Spinal cord (tissue), 4 donors: ENCODE measurements around the gene MAPK8IP3. TPM values are rescaled to one million over a fixed set of nuclear protein-coding genes. Genes with fewer than 3 reads are reported as not detected.

Experiments used
- polyA plus RNA-seq, 2 donors: library from polyadenylated mRNA; unstranded; fragments of 120-200 nt; gene quantifications; one replicate each; pipeline ENCODE4 v1.2.1, GENCODE V29; 2013; ENCODE audit not compliant: insufficient read length in 2 of 2
- small RNA-seq: library from RNA; depleted of rRNA; stranded (forward); fragments of <200 nt; gene quantifications from one replicate; pipeline ENCODE3, GENCODE V24; 2014; ENCODE audit warnings: low replicate concordance
- total RNA-seq, 2 donors: library from RNA; depleted of rRNA in 1 of 2; stranded (reverse); fragments of 120-200 nt in 1 of 2; fragments of >200 nt in 1 of 2; gene quantifications; one replicate each; pipeline versions ENCODE4 v1.2.3 to v1.2.4, GENCODE V29; 2013 to 2014

MAPK8IP3 gene
- total and polyA plus RNA-seq, 4 donors: 53.3 to 137 (median 92.7) TPM

Small RNA genes lying within 50 kb of the gene (small RNA-seq; reads per million reads assigned to genes)
- 0.24 reads per million, percentile 16 among the genes with 10 or more reads in this experiment for gene MIR3177

Other genes starting within 250 kb of the MAPK8IP3 start
- 10 to 100 TPM; 43.8 to 50.5 TPM for gene CLCN7, start 231.2 kb upstream of the MAPK8IP3 start, total RNA-seq
- gene CLCN7, start 231.2 kb upstream of the MAPK8IP3 start, polyA plus RNA-seq: 10 to 100 TPM; 65.7 to 75.6 TPM
- gene PTX4, start 217.3 kb upstream of the MAPK8IP3 start, total RNA-seq: under 1 TPM in 1 of 2 donors, not detected in 1; 0.11 TPM
- gene PTX4, start 217.3 kb upstream of the MAPK8IP3 start, polyA plus RNA-seq: under 1 TPM in 1 of 2 donors, not detected in 1; 0.14 TPM
- 10 to 100 TPM; 16.9 to 20.5 TPM for gene TELO2, start 212.8 kb upstream of the MAPK8IP3 start, total RNA-seq
- 10 to 100 TPM; 55.2 to 65.6 TPM for gene TELO2, start 212.8 kb upstream of the MAPK8IP3 start, polyA plus RNA-seq
- gene TMEM204, start 172.5 kb upstream of the MAPK8IP3 start, total RNA-seq: 10 to 100 TPM in 1 of 2 donors, 1 to 10 TPM in 1; 3.0 to 18.8 TPM
- 10 to 100 TPM in 1 of 2 donors, 1 to 10 TPM in 1; 8.3 to 10.2 TPM for gene TMEM204, start 172.5 kb upstream of the MAPK8IP3 start, polyA plus RNA-seq
- 10 to 100 TPM; 21.2 to 37.1 TPM for gene IFT140, start 94.1 kb upstream of the MAPK8IP3 start, total RNA-seq
- gene IFT140, start 94.1 kb upstream of the MAPK8IP3 start, polyA plus RNA-seq: 10 to 100 TPM; 32.9 to 41.6 TPM
- gene CRAMP1, start 93.8 kb upstream of the MAPK8IP3 start, total RNA-seq: 10 to 100 TPM in 1 of 2 donors, 1 to 10 TPM in 1; 7.9 to 16.4 TPM
- gene CRAMP1, start 93.8 kb upstream of the MAPK8IP3 start, polyA plus RNA-seq: 10 to 100 TPM; 19.2 to 24.4 TPM
- gene JPT2, start 27.9 kb upstream of the MAPK8IP3 start, total RNA-seq: 10 to 100 TPM; 24.4 to 45.8 TPM
- 10 to 100 TPM; 38.5 to 39.7 TPM for gene JPT2, start 27.9 kb upstream of the MAPK8IP3 start, polyA plus RNA-seq
- gene NME3, start 65.3 kb downstream of the MAPK8IP3 start, total RNA-seq: 10 to 100 TPM; 21.6 to 76.7 TPM
- gene NME3, start 65.3 kb downstream of the MAPK8IP3 start, polyA plus RNA-seq: 10 to 100 TPM; 83.2 to 86.2 TPM
- 10 to 100 TPM in 1 of 2 donors, 1 to 10 TPM in 1; 6.5 to 15.0 TPM for gene EME2, start 66.6 kb downstream of the MAPK8IP3 start, total RNA-seq
- 10 to 100 TPM; 17.8 to 20.7 TPM for gene EME2, start 66.6 kb downstream of the MAPK8IP3 start, polyA plus RNA-seq
- gene MRPS34, start 66.9 kb downstream of the MAPK8IP3 start, total RNA-seq: 10 to 100 TPM; 22.9 to 76.7 TPM
- gene MRPS34, start 66.9 kb downstream of the MAPK8IP3 start, polyA plus RNA-seq: 10 to 100 TPM; 80.8 to 86.5 TPM
- gene SPSB3, start 76.4 kb downstream of the MAPK8IP3 start, total RNA-seq: 10 to 100 TPM; 25.8 to 55.5 TPM
- gene SPSB3, start 76.4 kb downstream of the MAPK8IP3 start, polyA plus RNA-seq: 10 to 100 TPM; 49.3 to 55.6 TPM
- gene NUBP2, start 76.8 kb downstream of the MAPK8IP3 start, total RNA-seq: 10 to 100 TPM; 24.7 to 64.4 TPM
- 10 to 100 TPM; 71.1 to 80.4 TPM for gene NUBP2, start 76.8 kb downstream of the MAPK8IP3 start, polyA plus RNA-seq
- gene IGFALS, start 87.5 kb downstream of the MAPK8IP3 start, total RNA-seq: under 1 TPM in 1 of 2 donors, not detected in 1; 0.39 TPM
- 1 to 10 TPM in 1 of 2 donors, under 1 TPM in 1; 0.33 to 1.3 TPM for gene IGFALS, start 87.5 kb downstream of the MAPK8IP3 start, polyA plus RNA-seq
- 10 to 100 TPM; 68.6 to 84.1 TPM for gene HAGH, start 120.6 kb downstream of the MAPK8IP3 start, total RNA-seq
- gene HAGH, start 120.6 kb downstream of the MAPK8IP3 start, polyA plus RNA-seq: 10 to 100 TPM; 97.6 to 99.3 TPM
- 10 to 100 TPM; 35.6 to 38.5 TPM for gene FAHD1, start 121.0 kb downstream of the MAPK8IP3 start, total RNA-seq
- gene FAHD1, start 121.0 kb downstream of the MAPK8IP3 start, polyA plus RNA-seq: 10 to 100 TPM; 29.8 to 39.0 TPM
- 1 to 10 TPM in 1 of 2 donors, under 1 TPM in 1; 0.83 to 2.6 TPM for gene MEIOB, start 166.0 kb downstream of the MAPK8IP3 start, total RNA-seq
- 1 to 10 TPM; 1.4 to 1.7 TPM for gene MEIOB, start 166.0 kb downstream of the MAPK8IP3 start, polyA plus RNA-seq
- not detected for gene HS3ST6, start 212.2 kb downstream of the MAPK8IP3 start, total RNA-seq
- not detected for gene HS3ST6, start 212.2 kb downstream of the MAPK8IP3 start, polyA plus RNA-seq
- gene MSRB1, start 237.0 kb downstream of the MAPK8IP3 start, total RNA-seq: 10 to 100 TPM; 10.0 to 10.3 TPM
- gene MSRB1, start 237.0 kb downstream of the MAPK8IP3 start, polyA plus RNA-seq: 10 to 100 TPM; 24.5 to 25.8 TPM
- under 1 TPM in 1 of 2 donors, not detected in 1; 0.06 TPM for gene RPL3L, start 248.5 kb downstream of the MAPK8IP3 start, total RNA-seq
- under 1 TPM in 1 of 2 donors, not detected in 1; 0.32 TPM for gene RPL3L, start 248.5 kb downstream of the MAPK8IP3 start, polyA plus RNA-seq